Loucy (cell line): Measurements from ENCODE around the gene TSFM.
"Not testable (repeated sequence)": the region's sequence is repeated elsewhere in the genome, so short reads cannot be mapped to it uniquely, and the experiment has no call there.

ENCODE experiments used
- H2AFZ ChIP-seq: fragments of 200-600 bp; sonication (generic); 2 replicates; pipeline ENCODE4 v1.6.0; 2016; ENCODE audit warnings: antibody characterized with exemption, mild to moderate bottlenecking, low read length, moderate library complexity
- H3F3A ChIP-seq: fragments of 200-600 bp; 2 replicates; pipeline ENCODE4 v1.6.0; 2016; ENCODE audit warnings: antibody characterized with exemption, low read depth, mild to moderate bottlenecking
- H3K27me3 ChIP-seq: fragments of 200-600 bp; sonication (generic); 2 replicates; pipeline ENCODE4 v1.6.1; 2014; ENCODE audit warnings: low read length, mild to moderate bottlenecking; ENCODE audit not compliant: insufficient read depth, poor library complexity, severe bottlenecking
- H3K36me3 ChIP-seq: fragments of 200-600 bp; sonication (generic); 2 replicates; pipeline ENCODE4 v1.6.1; 2016; ENCODE audit warnings: low read length; ENCODE audit not compliant: insufficient read depth
- H3K4me1 ChIP-seq: fragments of 200-600 bp; sonication (generic); 2 replicates; pipeline ENCODE4 v1.5.1; 2014; ENCODE audit warnings: low read length, mild to moderate bottlenecking; ENCODE audit not compliant: insufficient read depth, poor library complexity, severe bottlenecking
- H3K4me2 ChIP-seq: fragments of 200-600 bp; sonication (generic); 2 replicates; pipeline ENCODE4 v1.6.0; 2014; ENCODE audit warnings: antibody characterized with exemption, low read length, low read depth, mild to moderate bottlenecking; ENCODE audit not compliant: poor library complexity, severe bottlenecking
- H3K4me3 ChIP-seq: fragments of 200-600 bp; sonication (generic); 2 replicates; pipeline ENCODE4 v1.5.1; 2014; ENCODE audit warnings: low read length, mild to moderate bottlenecking, mixed read lengths; ENCODE audit not compliant: poor library complexity, severe bottlenecking
- H3K79me2 ChIP-seq: fragments of 200-600 bp; sonication (generic); 2 replicates; pipeline ENCODE4 v1.6.1; 2014; ENCODE audit warnings: low read length; ENCODE audit not compliant: insufficient read depth
- H3K9ac ChIP-seq: fragments of 200-600 bp; sonication (generic); 2 replicates; pipeline ENCODE4 v1.6.0; 2014; ENCODE audit warnings: mild to moderate bottlenecking, low read depth, low read length, moderate library complexity; ENCODE audit not compliant: poor library complexity, severe bottlenecking
- H3K9me2 ChIP-seq: fragments of 200-600 bp; sonication (generic); replicated peaks from 2 replicates; pipeline ENCODE4 v1.6.1; 2016; ENCODE audit warnings: low read depth, low read length, mixed read lengths
- H3K9me3 ChIP-seq: fragments of 200-600 bp; sonication (generic); 2 replicates; pipeline ENCODE4 v1.6.1; 2014; ENCODE audit warnings: mild to moderate bottlenecking, antibody characterized with exemption, low read length, low read depth; ENCODE audit not compliant: insufficient read depth
- H4K20me1 ChIP-seq: fragments of 200-600 bp; sonication (generic); 2 replicates; pipeline ENCODE4 v1.6.0; 2014; ENCODE audit warnings: antibody characterized with exemption, low read length, mild to moderate bottlenecking; ENCODE audit not compliant: insufficient read depth, poor library complexity, severe bottlenecking
- CTCF ChIP-seq: fragments of 200-600 bp; sonication (generic); conservative IDR thresholded peaks from 2 replicates; pipeline ENCODE4 v1.5.1; 2014; ENCODE audit warnings: mild to moderate bottlenecking, antibody characterized with exemption, low read length
- EZH2phosphoT487 ChIP-seq: fragments of 200-600 bp; IDR thresholded peaks from 2 replicates; pipeline ENCODE4 v1.6.1; 2018; ENCODE audit warnings: antibody characterized with exemption, mild to moderate bottlenecking, moderate library complexity, borderline replicate concordance

The TSFM gene

GRCh38 chr12:57821015-57821414, 38.4 kb downstream of the TSFM start:
- peaks cover 57% of the 10 kb centered on the region; the same call in 1 of the 2 replicates for H3K36me3 ChIP-seq
- H3K9me3 ChIP-seq, H3K9me2 ChIP-seq, H2AFZ ChIP-seq, H3K9ac ChIP-seq, H3K79me2 ChIP-seq, H3F3A ChIP-seq, H4K20me1 ChIP-seq, H3K4me1 ChIP-seq, H3K4me2 ChIP-seq, H3K27me3 ChIP-seq, H3K4me3 ChIP-seq: not testable (repeated sequence)

- H2AFZ ChIP-seq = no peak overlapping the region
- H3F3A ChIP-seq = no peaks in the 10 kb centered on the region
- no peak overlapping the region for H3K9ac ChIP-seq
- peaks cover 63% of the 10 kb centered on the region; the same call in 1 of the 2 replicates for H3K36me3 ChIP-seq
- H3K9me2 ChIP-seq = no peaks in the 10 kb centered on the region
- H3K4me3 ChIP-seq = no peak overlapping the region
- H3K27me3 ChIP-seq = no peaks in the 10 kb centered on the region
- H3K79me2 ChIP-seq = no peaks in the 10 kb centered on the region
- no peaks in the 10 kb centered on the region for H4K20me1 ChIP-seq
- H3K4me1 ChIP-seq = no peaks in the 10 kb centered on the region
- no peaks in the 10 kb centered on the region for H3K9me3 ChIP-seq
- no peak overlapping the region for H3K4me2 ChIP-seq
- no peak for TF ChIP-seq EZH2phosphoT487
- TF ChIP-seq CTCF = no peak
Observed at GRCh38 chr12:57821474-57822214, 39.1 kb downstream of the TSFM start.

- Histone ChIP-seq H4K20me1 (no peaks in the 10 kb centered on the region), H3K4me1 (no peaks in the 10 kb centered on the region), H3K9me2 (no peaks in the 10 kb centered on the region), H3K9me3 (no peaks in the 10 kb centered on the region), H2AFZ (no peak overlapping the region), H3F3A (no peaks in the 10 kb centered on the region), H3K27me3 (no peaks in the 10 kb centered on the region), H3K4me3 (no peak overlapping the region), H3K9ac (no peak overlapping the region), H3K36me3 (peaks cover 72% of the 10 kb centered on the region), H3K79me2 (no peaks in the 10 kb centered on the region), H3K4me2 (no peak overlapping the region)
- no peak for TF ChIP-seq EZH2phosphoT487
- no peak for TF ChIP-seq CTCF
Observed at GRCh38 chr12:57822392-57823130, 40.0 kb downstream of the TSFM start.
